ENCODE measurements around the gene OR6N2. TPM values are rescaled to one million over a fixed set of nuclear protein-coding genes. Genes with fewer than 3 reads are reported as not detected.

The OR6N2 gene
- total and polyA plus RNA-seq, 9 of the 15 experiments (the other 6 are each of a cell fraction or from before 2014, with no cell fraction given), result not detected

- TF ChIP-seq NFIX (CRISPR knock-in tag; IDR thresholded peaks at IDR 0.05; ENCODE audit: low read depth) (no peak), POLR3A (IDR thresholded peaks at IDR 0.05; ENCODE audit: borderline replicate concordance, extremely low read depth, insufficient read depth, insufficient read length) (no peak), ZNF274 (IDR thresholded peaks at IDR 0.05; ENCODE audit: borderline replicate concordance, low read depth, low read length) (no peak), ZNF76 (CRISPR knock-in tag; IDR thresholded peaks at IDR 0.05; ENCODE audit: borderline replicate concordance) (no peak), TCF3 (CRISPR knock-in tag; IDR thresholded peaks at IDR 0.05) (peak; percentile 73), ZNF75A (CRISPR knock-in tag; IDR thresholded peaks at IDR 0.05) (no peak), TRIM25 (IDR thresholded peaks at IDR 0.05; ENCODE audit: borderline replicate concordance) (no peak), CBX1 (IDR thresholded peaks at IDR 0.05; ENCODE audit: low read depth) (no peak), HDAC1 (IDR thresholded peaks at IDR 0.05) (peak in 1 of 2 experiments; percentile 26; a peak in 1 of 4 replicates), HNRNPH1 (optimal IDR thresholded peaks at IDR 0.05; ENCODE audit: low read depth, low read length) (no peak), RBM39 (optimal IDR thresholded peaks at IDR 0.05; ENCODE audit: low read depth, low read length) (no peak)
- TF ChIP-seq, protein P1, sequence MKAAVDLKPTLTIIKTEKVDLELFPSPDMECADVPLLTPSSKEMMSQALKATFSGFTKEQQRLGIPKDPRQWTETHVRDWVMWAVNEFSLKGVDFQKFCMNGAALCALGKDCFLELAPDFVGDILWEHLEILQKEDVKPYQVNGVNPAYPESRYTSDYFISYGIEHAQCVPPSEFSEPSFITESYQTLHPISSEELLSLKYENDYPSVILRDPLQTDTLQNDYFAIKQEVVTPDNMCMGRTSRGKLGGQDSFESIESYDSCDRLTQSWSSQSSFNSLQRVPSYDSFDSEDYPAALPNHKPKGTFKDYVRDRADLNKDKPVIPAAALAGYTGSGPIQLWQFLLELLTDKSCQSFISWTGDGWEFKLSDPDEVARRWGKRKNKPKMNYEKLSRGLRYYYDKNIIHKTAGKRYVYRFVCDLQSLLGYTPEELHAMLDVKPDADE (conservative IDR thresholded peaks at IDR 0.05; ENCODE audit: control insufficient read depth, low read depth, low read length), result no peak
- TF ChIP-seq, protein P2, sequence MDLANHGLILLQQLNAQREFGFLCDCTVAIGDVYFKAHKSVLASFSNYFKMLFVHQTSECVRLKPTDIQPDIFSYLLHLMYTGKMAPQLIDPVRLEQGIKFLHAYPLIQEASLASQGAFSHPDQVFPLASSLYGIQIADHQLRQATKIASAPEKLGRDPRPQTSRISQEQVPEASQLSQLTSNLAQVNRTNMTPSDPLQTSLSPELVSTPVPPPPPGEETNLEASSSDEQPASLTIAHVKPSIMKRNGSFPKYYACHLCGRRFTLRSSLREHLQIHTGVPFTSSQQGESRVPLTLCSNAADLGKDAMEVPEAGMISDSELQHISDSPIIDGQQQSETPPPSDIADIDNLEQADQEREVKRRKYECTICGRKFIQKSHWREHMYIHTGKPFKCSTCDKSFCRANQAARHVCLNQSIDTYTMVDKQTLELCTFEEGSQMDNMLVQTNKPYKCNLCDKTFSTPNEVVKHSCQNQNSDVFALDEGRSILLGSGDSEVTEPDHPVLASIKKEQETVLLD (IDR thresholded peaks at IDR 0.05), result no peak
- TF ChIP-seq, protein P3, sequence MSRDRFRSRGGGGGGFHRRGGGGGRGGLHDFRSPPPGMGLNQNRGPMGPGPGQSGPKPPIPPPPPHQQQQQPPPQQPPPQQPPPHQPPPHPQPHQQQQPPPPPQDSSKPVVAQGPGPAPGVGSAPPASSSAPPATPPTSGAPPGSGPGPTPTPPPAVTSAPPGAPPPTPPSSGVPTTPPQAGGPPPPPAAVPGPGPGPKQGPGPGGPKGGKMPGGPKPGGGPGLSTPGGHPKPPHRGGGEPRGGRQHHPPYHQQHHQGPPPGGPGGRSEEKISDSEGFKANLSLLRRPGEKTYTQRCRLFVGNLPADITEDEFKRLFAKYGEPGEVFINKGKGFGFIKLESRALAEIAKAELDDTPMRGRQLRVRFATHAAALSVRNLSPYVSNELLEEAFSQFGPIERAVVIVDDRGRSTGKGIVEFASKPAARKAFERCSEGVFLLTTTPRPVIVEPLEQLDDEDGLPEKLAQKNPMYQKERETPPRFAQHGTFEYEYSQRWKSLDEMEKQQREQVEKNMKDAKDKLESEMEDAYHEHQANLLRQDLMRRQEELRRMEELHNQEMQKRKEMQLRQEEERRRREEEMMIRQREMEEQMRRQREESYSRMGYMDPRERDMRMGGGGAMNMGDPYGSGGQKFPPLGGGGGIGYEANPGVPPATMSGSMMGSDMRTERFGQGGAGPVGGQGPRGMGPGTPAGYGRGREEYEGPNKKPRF (IDR thresholded peaks at IDR 0.05; ENCODE audit: low read depth, low read length), result no peak
- TF ChIP-seq, protein P4, sequence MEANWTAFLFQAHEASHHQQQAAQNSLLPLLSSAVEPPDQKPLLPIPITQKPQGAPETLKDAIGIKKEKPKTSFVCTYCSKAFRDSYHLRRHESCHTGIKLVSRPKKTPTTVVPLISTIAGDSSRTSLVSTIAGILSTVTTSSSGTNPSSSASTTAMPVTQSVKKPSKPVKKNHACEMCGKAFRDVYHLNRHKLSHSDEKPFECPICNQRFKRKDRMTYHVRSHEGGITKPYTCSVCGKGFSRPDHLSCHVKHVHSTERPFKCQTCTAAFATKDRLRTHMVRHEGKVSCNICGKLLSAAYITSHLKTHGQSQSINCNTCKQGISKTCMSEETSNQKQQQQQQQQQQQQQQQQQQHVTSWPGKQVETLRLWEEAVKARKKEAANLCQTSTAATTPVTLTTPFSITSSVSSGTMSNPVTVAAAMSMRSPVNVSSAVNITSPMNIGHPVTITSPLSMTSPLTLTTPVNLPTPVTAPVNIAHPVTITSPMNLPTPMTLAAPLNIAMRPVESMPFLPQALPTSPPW (CRISPR knock-in tag; IDR thresholded peaks at IDR 0.05), result no peak
- TF ChIP-seq, protein P5, sequence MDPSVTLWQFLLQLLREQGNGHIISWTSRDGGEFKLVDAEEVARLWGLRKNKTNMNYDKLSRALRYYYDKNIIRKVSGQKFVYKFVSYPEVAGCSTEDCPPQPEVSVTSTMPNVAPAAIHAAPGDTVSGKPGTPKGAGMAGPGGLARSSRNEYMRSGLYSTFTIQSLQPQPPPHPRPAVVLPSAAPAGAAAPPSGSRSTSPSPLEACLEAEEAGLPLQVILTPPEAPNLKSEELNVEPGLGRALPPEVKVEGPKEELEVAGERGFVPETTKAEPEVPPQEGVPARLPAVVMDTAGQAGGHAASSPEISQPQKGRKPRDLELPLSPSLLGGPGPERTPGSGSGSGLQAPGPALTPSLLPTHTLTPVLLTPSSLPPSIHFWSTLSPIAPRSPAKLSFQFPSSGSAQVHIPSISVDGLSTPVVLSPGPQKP (CRISPR knock-in tag; IDR thresholded peaks at IDR 0.05), result no peak
These were observed 48.5 kb downstream of the OR6N2 start (continued) for GRCh38 chr1:158732524-158732923.

All from K562 (cell line).